Measurements from ENCODE around the gene LAPTM5.

DNA sequence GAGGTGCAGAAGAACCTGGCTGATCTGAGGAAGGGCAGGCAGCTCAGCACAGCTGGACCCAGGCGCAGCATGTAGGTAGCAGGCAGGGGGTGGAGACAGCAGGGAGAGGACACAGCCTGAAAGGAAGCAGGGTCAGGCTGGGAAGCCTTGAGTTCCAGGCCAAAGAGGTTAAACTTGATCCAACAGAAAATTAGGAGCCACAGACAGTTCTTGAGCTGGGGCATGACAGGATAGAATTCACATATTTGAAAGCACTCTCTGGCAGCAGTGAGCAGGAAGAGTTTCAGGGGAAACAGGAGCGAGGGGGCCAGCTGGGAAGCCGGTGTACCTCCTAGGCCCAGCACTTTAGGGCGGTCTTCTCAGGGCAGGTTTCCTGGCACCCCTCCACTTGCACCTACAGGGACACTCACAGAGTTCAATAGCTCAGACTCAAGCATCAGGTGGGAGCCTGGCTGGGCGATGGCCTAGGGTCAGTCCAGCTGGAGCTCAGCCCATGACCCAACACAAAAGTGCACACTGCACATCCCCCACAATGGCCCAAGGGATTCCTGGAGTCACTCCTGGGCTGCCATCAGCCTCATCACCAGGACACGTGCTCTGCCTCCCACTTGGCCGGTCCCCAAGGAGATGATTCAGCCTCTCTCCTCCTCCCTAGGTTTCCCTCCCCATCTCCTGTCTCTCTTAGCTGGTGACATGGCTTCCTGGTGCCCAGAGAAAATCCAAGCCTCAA lies 56.9 kb downstream of the LAPTM5 start:
- TF ChIP-seq SP1 (IDR thresholded peaks at IDR 0.05) (no peak), HDGF (IDR thresholded peaks at IDR 0.05; ENCODE audit: borderline replicate concordance) (no peak), FOXM1 (IDR thresholded peaks at IDR 0.05; ENCODE audit: borderline replicate concordance) (no peak), ARNT (IDR thresholded peaks at IDR 0.05) (no peak), SUZ12 (IDR thresholded peaks at IDR 0.05) (no peak), TARDBP (IDR thresholded peaks at IDR 0.05) (no peak), FOXK2 (IDR thresholded peaks at IDR 0.05) (no peak), L3MBTL2 (conservative IDR thresholded peaks at IDR 0.05) (no peak), ELF4 (IDR thresholded peaks at IDR 0.05) (no peak), BHLHE40 (IDR thresholded peaks at IDR 0.05; ENCODE audit: borderline replicate concordance) (no peak), CTBP1 (IDR thresholded peaks at IDR 0.05; ENCODE audit: borderline replicate concordance) (no peak), FOXA1 (IDR thresholded peaks at IDR 0.05) (no peak), NFRKB (IDR thresholded peaks at IDR 0.05) (no peak)
- TF ChIP-seq, protein P1, sequence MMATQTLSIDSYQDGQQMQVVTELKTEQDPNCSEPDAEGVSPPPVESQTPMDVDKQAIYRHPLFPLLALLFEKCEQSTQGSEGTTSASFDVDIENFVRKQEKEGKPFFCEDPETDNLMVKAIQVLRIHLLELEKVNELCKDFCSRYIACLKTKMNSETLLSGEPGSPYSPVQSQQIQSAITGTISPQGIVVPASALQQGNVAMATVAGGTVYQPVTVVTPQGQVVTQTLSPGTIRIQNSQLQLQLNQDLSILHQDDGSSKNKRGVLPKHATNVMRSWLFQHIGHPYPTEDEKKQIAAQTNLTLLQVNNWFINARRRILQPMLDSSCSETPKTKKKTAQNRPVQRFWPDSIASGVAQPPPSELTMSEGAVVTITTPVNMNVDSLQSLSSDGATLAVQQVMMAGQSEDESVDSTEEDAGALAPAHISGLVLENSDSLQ (IDR thresholded peaks at IDR 0.05): no peak

Data from HEK293T (cell line).